Trophoblast cell (in vitro differentiated cells and primary cell): Measurements from ENCODE around the gene WDR76.
"Not testable (repeated sequence)": the region's sequence is repeated elsewhere in the genome, so short reads cannot be mapped to it uniquely, and the experiment has no call there.

Experiments used
- DNase-seq, 2 donors: peaks; one replicate each; pipeline ENCODE4 v3.0.0-alpha.2; 2016
- H2AFZ ChIP-seq: 2 replicates; pipeline ENCODE4 v1.6.1; 2013; ENCODE audit warnings: low read length, moderate library complexity, mild to moderate bottlenecking; ENCODE audit not compliant: insufficient read depth, poor library complexity
- H2AK5ac ChIP-seq: 2 replicates; pipeline ENCODE4 v1.6.1; 2013; ENCODE audit warnings: mild to moderate bottlenecking, low read length
- H2BK120ac ChIP-seq: 2 replicates; pipeline ENCODE4 v1.6.1; 2013; ENCODE audit warnings: low read length, mild to moderate bottlenecking, moderate library complexity; ENCODE audit not compliant: insufficient read depth, poor library complexity
- H2BK12ac ChIP-seq: 2 replicates; pipeline ENCODE4 v1.6.1; 2013; ENCODE audit warnings: mild to moderate bottlenecking, low read length, moderate library complexity
- H2BK5ac ChIP-seq: 2 replicates; pipeline ENCODE4 v1.6.1; 2013; ENCODE audit warnings: low read length, low read depth, moderate library complexity, mild to moderate bottlenecking; ENCODE audit not compliant: poor library complexity
- H3K14ac ChIP-seq: 2 replicates; pipeline ENCODE4 v1.6.1; 2013; ENCODE audit warnings: mild to moderate bottlenecking, low read length
- H3K18ac ChIP-seq: 2 replicates; pipeline ENCODE4 v1.6.1; 2013; ENCODE audit warnings: mild to moderate bottlenecking, low read length
- H3K23ac ChIP-seq: 2 replicates; pipeline ENCODE4 v1.6.1; 2013; ENCODE audit warnings: low read length
- H3K27ac ChIP-seq: 2 replicates; pipeline ENCODE4 v1.5.1; 2013; ENCODE audit warnings: low read depth, mild to moderate bottlenecking, inconsistent platforms, low read length, moderate library complexity
- H3K27me3 ChIP-seq: 2 replicates; pipeline ENCODE4 v1.6.1; 2013; ENCODE audit warnings: inconsistent platforms, mild to moderate bottlenecking, low read length, moderate library complexity; ENCODE audit not compliant: insufficient read depth
- H3K36me3 ChIP-seq, 2 experiments: 1 replicate in 1 of 2; 2 replicates in 1 of 2; pipeline ENCODE4 v1.6.1; 2013; ENCODE audit warnings: low read length in 2 of 2, mild to moderate bottlenecking in 2 of 2, moderate library complexity in 1 of 2; ENCODE audit not compliant: insufficient read depth in 2 of 2, control insufficient read depth in 1 of 2
- H3K4ac ChIP-seq: 2 replicates; pipeline ENCODE4 v1.6.1; 2013; ENCODE audit warnings: low read depth, mild to moderate bottlenecking, low read length, moderate library complexity
- H3K4me1 ChIP-seq, 2 experiments: 1 replicate in 1 of 2; 2 replicates in 1 of 2; pipeline ENCODE4 v1.6.1; 2013; ENCODE audit warnings: low read length in 2 of 2, mild to moderate bottlenecking in 2 of 2, moderate library complexity in 1 of 2; ENCODE audit not compliant: insufficient read depth in 2 of 2, control insufficient read depth in 1 of 2
- H3K4me2 ChIP-seq: 2 replicates; pipeline ENCODE4 v1.6.1; 2013; ENCODE audit warnings: inconsistent platforms, mild to moderate bottlenecking, low read length, moderate library complexity
- H3K4me3 ChIP-seq: 2 replicates; pipeline ENCODE4 v1.5.1; 2013; ENCODE audit warnings: mild to moderate bottlenecking, low read depth, low read length, inconsistent platforms
- H3K79me1 ChIP-seq: one replicate; pipeline ENCODE4 v1.6.1; 2013; ENCODE audit warnings: low read length
- H3K79me2 ChIP-seq: 2 replicates; pipeline ENCODE4 v1.6.1; 2013; ENCODE audit warnings: low read length, mild to moderate bottlenecking; ENCODE audit not compliant: control insufficient read depth, insufficient read depth, poor library complexity
- H3K9ac ChIP-seq: 2 replicates; pipeline ENCODE4 v1.6.1; 2013; ENCODE audit warnings: mild to moderate bottlenecking, low read length
- H3K9me3 ChIP-seq: 2 replicates; pipeline ENCODE4 v1.6.1; 2013; ENCODE audit warnings: low read depth, mild to moderate bottlenecking, control low read depth, inconsistent platforms, low read length; ENCODE audit not compliant: insufficient read depth
- H4K12ac ChIP-seq: 2 replicates; pipeline ENCODE4 v1.6.1; 2013; ENCODE audit warnings: low read depth, mild to moderate bottlenecking, low read length, moderate library complexity
- H4K8ac ChIP-seq: 2 replicates; pipeline ENCODE4 v1.6.1; 2013; ENCODE audit warnings: low read depth, mild to moderate bottlenecking, low read length, moderate library complexity
- H4K91ac ChIP-seq: one replicate; pipeline ENCODE4 v1.6.1; 2013; ENCODE audit warnings: low read depth, mild to moderate bottlenecking, low read length, moderate library complexity
- WGBS: extraction: QIAGEN DNeasy Blood & Tissue Kit; methylation state at CpG from one replicate; pipeline ENCODE4 v1.1.7; 2013; ENCODE audit warnings: missing lambda C conversion rate; ENCODE audit not compliant: insufficient read length, insufficient coverage; ENCODE audit errors: extremely low coverage; 5-methylcytosine and 5-hydroxymethylcytosine counted together

The WDR76 gene

DNA sequence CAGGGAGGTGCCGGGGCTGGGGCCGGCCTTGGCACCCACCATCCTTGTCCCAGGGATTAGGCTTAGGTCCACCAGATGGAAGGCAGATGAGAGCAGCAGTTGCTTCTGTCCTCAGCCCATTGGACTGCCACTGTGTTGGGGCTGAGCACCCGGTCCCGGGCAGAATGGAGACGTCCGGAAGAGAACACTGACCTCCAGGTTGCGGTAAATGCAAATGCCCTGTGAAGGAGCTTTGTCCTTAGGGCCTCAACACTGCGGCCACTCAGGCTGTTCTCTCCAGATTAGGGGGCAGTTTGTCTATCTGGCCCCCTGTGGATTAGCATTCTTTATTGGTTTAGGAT, 26.9 kb upstream of the WDR76 start, which contains the start of gene SERINC4:
Gene SERINC4 (minus strand): TSS at position 276 of the 341 bp plus-strand sequence. CDS start 234 bp downstream, at position 42.
- peak within 1 kb of the TSS; percentile 50 for H2AFZ ChIP-seq
- H4K12ac ChIP-seq: peak within 1 kb of the TSS; percentile 88
- peaks cover 8% of the 10 kb centered on the region for H3K79me1 ChIP-seq
- peaks cover 3% of the 10 kb centered on the region for H3K79me2 ChIP-seq
- H2AK5ac ChIP-seq: peak within 1 kb of the TSS; percentile 40
- DNase-seq: no peak
- H3K36me3 ChIP-seq: peaks cover 26 to 47% of the 10 kb centered on the region in 2 experiments
- H3K18ac ChIP-seq: peak within 1 kb of the TSS; percentile 44
- H3K23ac ChIP-seq: no peak within 1 kb of the TSS
- peak within 1 kb of the TSS; percentile 48 for H2BK5ac ChIP-seq
- H3K27ac ChIP-seq: peak within 1 kb of the TSS; percentile 31
- H3K27me3 ChIP-seq: no peaks in the 10 kb centered on the region
- no CpG with 5 or more reads among the region's 8 CpGs for WGBS
- peak within 1 kb of the TSS; percentile 32 for H2BK12ac ChIP-seq
- H3K4me2 ChIP-seq: peak within 1 kb of the TSS; percentile 71
- H3K9ac ChIP-seq: peak within 1 kb of the TSS; percentile 80
- peaks cover 2% of the 10 kb centered on the region for H3K9me3 ChIP-seq
- peak within 1 kb of the TSS; percentile 73 for H4K91ac ChIP-seq
- H2BK120ac ChIP-seq: peak within 1 kb of the TSS; percentile 1
- H3K14ac ChIP-seq: peak within 1 kb of the TSS; percentile 70
- peak within 1 kb of the TSS; percentile 38 for H3K4ac ChIP-seq
- peak within 1 kb of the TSS; percentile 91 for H3K4me3 ChIP-seq
- peak within 1 kb of the TSS; percentile 69 for H4K8ac ChIP-seq
- peaks cover 6 to 15% of the 10 kb centered on the region in 2 experiments for H3K4me1 ChIP-seq

DNA sequence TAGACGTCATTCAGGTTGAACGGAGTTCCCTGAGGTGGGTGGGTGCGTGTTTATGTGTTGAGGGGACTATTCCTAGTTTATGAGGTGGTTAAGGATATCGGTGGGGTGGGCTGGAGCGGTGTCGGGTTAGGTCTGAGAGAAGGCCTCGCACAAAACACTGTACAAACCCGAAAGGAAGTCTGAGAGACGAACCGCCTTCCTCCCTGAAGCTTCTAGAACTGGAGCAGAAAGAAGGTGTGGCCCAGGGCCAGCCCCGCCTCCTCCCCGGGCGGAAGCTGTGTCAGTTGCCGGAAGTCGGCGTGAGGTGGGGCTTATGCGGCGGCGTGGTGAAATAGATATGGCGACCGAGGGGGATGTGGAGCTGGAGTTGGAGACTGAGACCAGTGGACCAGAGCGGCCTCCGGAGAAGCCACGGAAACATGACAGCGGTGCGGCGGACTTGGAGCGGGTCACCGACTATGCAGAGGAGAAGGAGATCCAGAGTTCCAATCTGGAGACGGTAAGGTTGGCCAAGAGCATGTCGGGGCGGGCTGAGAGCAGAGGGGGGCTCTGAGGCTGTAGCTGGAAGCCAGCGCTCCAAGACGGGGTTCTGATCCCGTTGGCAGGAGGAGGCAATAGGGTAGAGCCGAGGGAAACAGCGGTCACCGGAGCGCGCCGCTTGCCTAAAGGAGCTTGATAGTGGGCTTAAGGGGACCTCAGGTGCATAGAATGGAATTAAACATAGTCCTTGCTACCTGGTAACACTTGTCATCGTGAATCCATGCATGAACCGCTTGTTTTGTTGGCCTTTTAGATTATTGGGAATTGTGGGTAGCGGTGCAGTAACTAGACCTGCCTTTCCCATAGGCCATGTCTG, 26.3 kb upstream of the WDR76 start, which contains the start of gene HYPK:
Gene HYPK (plus strand): TSS at position 314 of the 856 bp plus-strand sequence. CDS start 24 bp downstream, at position 338.
- Histone ChIP-seq H3K23ac (no peak within 1 kb of the TSS), H3K14ac (peak within 1 kb of the TSS; percentile 70), H3K9me3 (peaks cover 2% of the 10 kb centered on the region), H3K79me1 (peaks cover 8% of the 10 kb centered on the region), H3K18ac (peak within 1 kb of the TSS; percentile 44), H4K12ac (peak within 1 kb of the TSS; percentile 88), H2BK120ac (peak within 1 kb of the TSS; percentile 1), H3K9ac (peak within 1 kb of the TSS; percentile 80), H3K4ac (peak within 1 kb of the TSS; percentile 38), H2AFZ (peak within 1 kb of the TSS; percentile 50), H3K4me1 (peaks cover 6 to 9% of the 10 kb centered on the region in 2 experiments), H3K4me2 (peak within 1 kb of the TSS; percentile 71), H4K8ac (peak within 1 kb of the TSS; percentile 69), H2BK12ac (peak within 1 kb of the TSS; percentile 32), H3K27ac (peak within 1 kb of the TSS; percentile 31), H2AK5ac (peak within 1 kb of the TSS; percentile 40), H4K91ac (peak within 1 kb of the TSS; percentile 73), H3K4me3 (peak within 1 kb of the TSS; percentile 91), H3K27me3 (no peaks in the 10 kb centered on the region), H3K36me3 (peaks cover 25 to 46% of the 10 kb centered on the region in 2 experiments), H2BK5ac (peak within 1 kb of the TSS; percentile 48), H3K79me2 (peaks cover 3% of the 10 kb centered on the region)
- peak; percentile 86 to 87 for DNase-seq
- no CpG with 5 or more reads among the region's 44 CpGs for WGBS

DNA sequence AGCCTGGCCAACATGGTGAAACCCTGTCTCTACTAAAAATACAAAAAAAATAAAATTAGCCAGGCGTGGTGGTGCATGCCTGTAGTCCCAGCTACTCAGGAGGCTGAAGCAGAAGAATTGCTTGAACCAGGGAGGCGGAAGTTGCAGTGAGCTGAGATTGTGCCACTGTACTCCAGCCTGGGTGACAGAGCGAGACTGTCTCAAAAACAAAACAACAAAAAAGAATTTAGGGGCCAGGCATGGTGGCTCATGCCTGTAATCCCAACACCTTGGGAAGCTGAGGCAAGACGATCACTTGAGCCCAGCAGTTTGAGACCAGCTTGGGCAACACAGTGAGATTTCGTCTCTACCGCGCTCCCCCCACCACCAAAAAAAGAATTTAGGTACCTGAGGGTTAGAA, 24.1 kb upstream of the WDR76 start:
- not testable (repeated sequence) for H3K23ac ChIP-seq, H4K12ac ChIP-seq, H2BK5ac ChIP-seq, H2BK12ac ChIP-seq, DNase-seq, H3K9ac ChIP-seq, H3K18ac ChIP-seq, H4K8ac ChIP-seq, H2BK120ac ChIP-seq, H4K91ac ChIP-seq, H3K79me1 ChIP-seq, H2AFZ ChIP-seq, H2AK5ac ChIP-seq, H3K79me2 ChIP-seq, H3K4ac ChIP-seq, H3K4me1 ChIP-seq, H3K9me3 ChIP-seq, H3K4me3 ChIP-seq, H3K14ac ChIP-seq, H3K27me3 ChIP-seq, H3K4me2 ChIP-seq, H3K27ac ChIP-seq
- WGBS: no CpG with 5 or more reads among the region's 7 CpGs
- H3K36me3 ChIP-seq: peaks cover 34 to 52% of the 10 kb centered on the region in 2 experiments

DNA sequence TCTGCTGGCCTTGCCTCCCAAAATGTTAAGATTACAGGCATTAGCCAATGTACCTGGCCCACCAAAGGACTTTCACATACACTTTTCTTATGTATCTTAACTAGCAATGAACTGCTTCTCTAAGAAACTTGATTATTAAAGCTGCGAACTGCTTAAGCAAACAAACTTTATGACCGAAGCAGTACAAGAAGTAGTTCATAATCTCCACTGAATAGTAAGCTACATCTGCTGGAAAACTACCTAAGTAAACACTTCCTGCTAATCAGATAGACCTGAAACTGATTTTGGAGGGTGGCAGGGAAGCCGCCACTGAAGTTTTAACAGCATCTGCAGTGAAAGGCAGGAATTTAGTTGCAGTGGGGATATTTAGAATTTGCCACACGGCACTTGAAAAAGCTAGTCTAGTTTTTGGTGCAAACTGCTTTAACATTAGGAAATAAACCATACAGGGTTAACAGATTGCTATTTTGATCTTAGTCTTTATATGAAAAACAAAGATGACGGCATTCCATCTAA, 18.3 kb upstream of the WDR76 start:
- no CpG with 5 or more reads among the region's 5 CpGs for WGBS
- H3K36me3 ChIP-seq: peaks cover 48 to 68% of the 10 kb centered on the region in 2 experiments
- no peaks in the 10 kb centered on the region for H3K27me3 ChIP-seq
- no peak overlapping the region for H3K23ac ChIP-seq
- H3K79me2 ChIP-seq: no peaks in the 10 kb centered on the region
- H2AK5ac ChIP-seq: no peak overlapping the region
- no peak overlapping the region for H3K9ac ChIP-seq
- H3K18ac ChIP-seq: no peak overlapping the region
- H3K79me1 ChIP-seq: no peaks in the 10 kb centered on the region
- no peak overlapping the region for H2BK12ac ChIP-seq
- no peak overlapping the region for H3K4me2 ChIP-seq
- H3K4ac ChIP-seq: no peak overlapping the region
- no peak for DNase-seq
- H3K14ac ChIP-seq: no peak overlapping the region
- no peak overlapping the region for H2BK5ac ChIP-seq
- no peak overlapping the region for H4K91ac ChIP-seq
- no peak overlapping the region for H3K4me3 ChIP-seq
- no peak overlapping the region for H2AFZ ChIP-seq
- no peaks in the 10 kb centered on the region for H3K4me1 ChIP-seq
- H4K12ac ChIP-seq: no peak overlapping the region
- no peaks in the 10 kb centered on the region for H3K9me3 ChIP-seq
- no peak overlapping the region for H2BK120ac ChIP-seq
- no peak overlapping the region for H4K8ac ChIP-seq
- no peak overlapping the region for H3K27ac ChIP-seq
